Thoracic aorta (tissue), 2 donors: ENCODE data around the gene ZNF423. TPM values are rescaled to one million over a fixed set of nuclear protein-coding genes. Genes with fewer than 3 reads are reported as not detected.

Experiments used
- ATAC-seq: fragments of 150-250 bp; one replicate; pipeline ENCODE4 v1.8.0; 2017; ENCODE audit warnings: low read depth; ENCODE audit not compliant: insufficient number of reproducible peaks, low FRiP score
- DNase-seq: peaks from one replicate; pipeline ENCODE4 v3.0.0-alpha.2; 2020; ENCODE audit warnings: low spot score
- H3K27ac ChIP-seq, 2 donors: fragments of 200-600 bp; sonication (generic); 1 replicate in 1 of 2; 2 replicates in 1 of 2; pipeline ENCODE4 v1.5.1; 2016; ENCODE audit warnings: mild to moderate bottlenecking in 2 of 2, moderate library complexity in 2 of 2
- H3K27me3 ChIP-seq: fragments of 200-600 bp; sonication (generic); replicated peaks from 2 replicates; pipeline ENCODE4 v1.6.0; 2016; ENCODE audit warnings: mild to moderate bottlenecking; ENCODE audit not compliant: insufficient read depth
- H3K36me3 ChIP-seq: fragments of 200-600 bp; sonication (generic); one replicate; pipeline ENCODE4 v1.5.1; 2016
- H3K4me1 ChIP-seq, 2 donors: fragments of 200-600 bp; sonication (generic); 1 replicate in 1 of 2; 2 replicates in 1 of 2; pipeline versions ENCODE4 v1.5.1 to v1.6.0; 2016; ENCODE audit warnings: low read depth in 2 of 2, mild to moderate bottlenecking in 1 of 2; ENCODE audit not compliant: control insufficient read depth in 1 of 2
- H3K4me3 ChIP-seq: fragments of 200-600 bp; sonication (generic); 2 replicates; pipeline ENCODE4 v1.5.1; 2016; ENCODE audit warnings: mild to moderate bottlenecking
- H3K9me3 ChIP-seq: fragments of 200-600 bp; sonication (generic); 2 replicates; pipeline ENCODE4 v1.5.1; 2016
- total RNA-seq, 2 donors: library from RNA; depleted of rRNA; stranded (reverse); fragments of >200 nt; gene quantifications; one replicate each; pipeline versions ENCODE4 v1.1.0 to v1.2.3, GENCODE V29; 2016
- TF ChIP-seq, protein P1 (sequence below): fragments of 200-600 bp; sonication (generic); IDR thresholded peaks from one replicate; pipeline ENCODE4 v1.5.1; 2019; ENCODE audit warnings: antibody characterized with exemption

ZNF423 gene
- total RNA-seq, 2 donors from 2014 or later, result 16.2 to 22.9 TPM

DNA sequence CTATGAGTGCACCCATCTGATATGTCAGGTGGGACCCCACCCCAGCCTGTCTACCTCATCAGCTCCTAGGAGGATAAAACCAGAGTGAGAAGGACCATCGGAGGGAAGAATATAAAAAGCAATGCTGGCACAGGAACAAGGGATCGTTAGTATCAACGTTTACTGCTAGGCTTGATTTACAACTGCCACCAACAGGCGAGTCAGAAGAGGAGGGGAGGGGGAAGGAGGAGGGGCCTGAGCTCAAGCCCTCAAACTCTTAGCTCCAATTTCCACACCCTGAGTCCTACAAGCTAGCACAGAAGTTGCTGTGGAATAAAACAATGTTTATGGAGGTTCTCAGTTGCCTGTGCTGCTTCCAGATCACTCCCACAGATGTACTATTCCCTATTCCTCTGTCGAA, 247.8 kb downstream of the ZNF423 start:
- H3K9me3 ChIP-seq, result no peaks in the 10 kb centered on the region
- H3K4me3 ChIP-seq, result no peak overlapping the region
- H3K27ac ChIP-seq, result no peak overlapping the region
- no peak for DNase-seq
- no peaks in the 10 kb centered on the region for H3K27me3 ChIP-seq
- TF ChIP-seq, protein P1, sequence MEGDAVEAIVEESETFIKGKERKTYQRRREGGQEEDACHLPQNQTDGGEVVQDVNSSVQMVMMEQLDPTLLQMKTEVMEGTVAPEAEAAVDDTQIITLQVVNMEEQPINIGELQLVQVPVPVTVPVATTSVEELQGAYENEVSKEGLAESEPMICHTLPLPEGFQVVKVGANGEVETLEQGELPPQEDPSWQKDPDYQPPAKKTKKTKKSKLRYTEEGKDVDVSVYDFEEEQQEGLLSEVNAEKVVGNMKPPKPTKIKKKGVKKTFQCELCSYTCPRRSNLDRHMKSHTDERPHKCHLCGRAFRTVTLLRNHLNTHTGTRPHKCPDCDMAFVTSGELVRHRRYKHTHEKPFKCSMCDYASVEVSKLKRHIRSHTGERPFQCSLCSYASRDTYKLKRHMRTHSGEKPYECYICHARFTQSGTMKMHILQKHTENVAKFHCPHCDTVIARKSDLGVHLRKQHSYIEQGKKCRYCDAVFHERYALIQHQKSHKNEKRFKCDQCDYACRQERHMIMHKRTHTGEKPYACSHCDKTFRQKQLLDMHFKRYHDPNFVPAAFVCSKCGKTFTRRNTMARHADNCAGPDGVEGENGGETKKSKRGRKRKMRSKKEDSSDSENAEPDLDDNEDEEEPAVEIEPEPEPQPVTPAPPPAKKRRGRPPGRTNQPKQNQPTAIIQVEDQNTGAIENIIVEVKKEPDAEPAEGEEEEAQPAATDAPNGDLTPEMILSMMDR, result no peak
- no peaks in the 10 kb centered on the region for H3K4me1 ChIP-seq
- no peaks in the 10 kb centered on the region for H3K36me3 ChIP-seq
- ATAC-seq, result no peak

DNA sequence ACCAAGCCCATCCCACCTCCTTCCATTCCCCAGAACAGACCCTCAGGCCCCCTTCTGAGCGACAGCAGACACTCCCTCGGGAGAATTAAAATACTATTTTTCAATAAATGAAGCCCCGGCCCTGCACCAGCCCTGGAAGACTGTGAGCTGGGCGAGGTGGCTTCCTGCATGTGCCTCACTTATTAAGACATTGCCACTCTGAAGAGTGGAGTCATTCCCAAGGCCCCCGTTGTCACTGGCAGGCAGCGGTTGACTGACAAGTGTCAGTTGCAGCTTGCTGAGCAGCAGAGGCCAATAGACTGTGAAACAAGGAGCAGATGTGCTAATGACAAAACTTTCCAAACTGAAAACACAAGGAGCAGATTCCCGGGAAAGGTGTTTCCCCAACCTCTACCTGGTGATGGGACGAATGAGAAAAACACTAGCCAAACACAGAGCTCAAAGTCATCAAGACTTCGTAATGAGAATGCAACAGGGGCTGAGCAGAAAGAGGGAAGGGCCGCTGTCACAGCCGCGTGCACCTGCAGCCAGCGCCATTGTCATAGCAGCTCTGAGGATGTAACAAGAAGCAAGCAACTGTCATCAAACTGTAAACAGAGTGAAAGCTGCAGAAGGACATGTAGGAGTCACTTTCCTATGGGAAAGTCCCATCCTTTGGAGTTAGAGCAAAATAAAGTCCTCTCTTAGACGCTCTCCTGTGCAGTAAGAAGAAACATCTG, 250.2 kb downstream of the ZNF423 start:
- no peaks in the 10 kb centered on the region for H3K9me3 ChIP-seq
- H3K4me1 ChIP-seq, result peaks cover 0 to 11% of the 10 kb centered on the region in 2 donors
- H3K27ac ChIP-seq, result no peak overlapping the region
- ATAC-seq, result no peak
- no peaks in the 10 kb centered on the region for H3K27me3 ChIP-seq
- no peak overlapping the region for H3K4me3 ChIP-seq
- no peaks in the 10 kb centered on the region for H3K36me3 ChIP-seq
- TF ChIP-seq, protein P1, result no peak
- DNase-seq, result no peak

DNA sequence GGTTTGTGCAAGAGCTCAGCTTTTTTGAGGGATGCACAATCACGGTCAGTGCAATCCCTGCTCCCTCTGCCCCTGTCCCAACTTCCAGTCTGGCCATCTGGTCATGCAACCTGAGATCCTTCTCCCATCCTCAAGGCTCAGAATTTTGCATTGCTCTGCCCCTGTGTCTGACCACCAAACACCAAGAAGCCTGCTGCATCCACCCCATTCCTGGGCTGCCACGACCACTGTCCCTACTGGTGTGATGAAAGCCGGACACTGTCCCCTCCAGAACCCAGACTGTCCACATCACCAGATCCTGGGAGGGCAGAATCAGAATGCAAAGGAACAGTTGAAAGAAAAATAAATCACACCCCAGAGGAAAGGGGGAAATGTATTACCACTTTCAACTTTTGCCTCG, 251.3 kb downstream of the ZNF423 start:
- ATAC-seq, result no peak
- peaks cover 0 to 11% of the 10 kb centered on the region in 2 donors for H3K4me1 ChIP-seq
- DNase-seq, result no peak
- H3K27ac ChIP-seq, result no peak overlapping the region
- H3K27me3 ChIP-seq, result no peaks in the 10 kb centered on the region
- H3K36me3 ChIP-seq, result no peaks in the 10 kb centered on the region
- H3K9me3 ChIP-seq, result no peaks in the 10 kb centered on the region
- no peak overlapping the region for H3K4me3 ChIP-seq
- TF ChIP-seq, protein P1, result no peak

DNA sequence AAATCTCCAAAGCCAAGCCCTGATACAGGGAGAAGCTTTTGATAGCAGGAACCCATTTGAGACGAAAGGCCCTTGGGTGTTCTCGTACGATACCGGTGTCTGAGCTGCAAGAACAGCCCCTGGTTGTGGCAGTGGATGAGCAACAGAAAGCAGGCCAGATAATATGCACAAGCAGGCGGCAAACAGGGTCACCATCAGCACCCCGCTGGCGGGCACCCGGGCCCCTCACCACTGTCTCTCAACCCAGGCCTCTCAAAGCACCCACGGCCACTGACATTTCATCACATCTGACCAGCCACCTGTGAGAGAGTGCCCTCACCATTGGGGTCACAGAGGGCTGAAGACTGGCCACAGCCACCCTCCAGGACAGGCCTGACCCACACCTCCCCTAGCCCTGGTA, 252.0 kb downstream of the ZNF423 start:
- H3K36me3 ChIP-seq, result no peaks in the 10 kb centered on the region
- no peak for ATAC-seq
- H3K27ac ChIP-seq, result no peak overlapping the region
- H3K27me3 ChIP-seq, result no peaks in the 10 kb centered on the region
- H3K4me1 ChIP-seq, result peaks cover 0 to 11% of the 10 kb centered on the region in 2 donors
- DNase-seq, result no peak
- no peak overlapping the region for H3K4me3 ChIP-seq
- H3K9me3 ChIP-seq, result no peaks in the 10 kb centered on the region
- TF ChIP-seq, protein P1, result no peak

DNA sequence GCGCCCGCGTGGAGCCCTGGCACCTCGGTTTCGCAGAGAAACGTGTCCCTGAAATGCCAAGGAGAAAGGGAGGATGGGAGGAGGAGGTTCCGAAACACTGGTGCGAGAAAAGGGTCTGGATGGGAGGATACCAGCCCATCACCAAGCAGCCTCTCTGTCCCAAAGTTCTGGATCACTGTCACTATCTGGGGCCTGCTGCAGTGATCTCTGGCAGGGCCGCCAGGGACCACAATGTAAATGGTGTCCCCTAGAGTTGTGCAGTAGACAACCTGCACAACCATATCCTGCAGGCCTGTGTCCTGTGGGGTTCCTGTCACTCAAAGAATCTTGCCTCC, 253.0 kb downstream of the ZNF423 start:
- peaks cover 0 to 11% of the 10 kb centered on the region in 2 donors for H3K4me1 ChIP-seq
- peak overlapping the region; percentile 6 for H3K4me3 ChIP-seq
- TF ChIP-seq, protein P1, result no peak
- no peaks in the 10 kb centered on the region for H3K27me3 ChIP-seq
- H3K27ac ChIP-seq, result no peak overlapping the region
- DNase-seq, result no peak
- no peaks in the 10 kb centered on the region for H3K36me3 ChIP-seq
- H3K9me3 ChIP-seq, result no peaks in the 10 kb centered on the region
- no peak for ATAC-seq
